Cardiac muscle cell (in vitro differentiated cells and primary cell): Measurements from ENCODE around the gene RPS19BP1. TPM values are rescaled to one million over a fixed set of nuclear protein-coding genes. Genes with fewer than 3 reads are reported as not detected.

Experiments used
- DNase-seq, 2 donors: peaks; one replicate each; pipeline versions ENCODE4 v3.0.0 to v3.0.0-alpha.2; 2010 to 2017; ENCODE audit warnings: low read depth in 1 of 2, low spot score in 1 of 2
- H3K27ac ChIP-seq: fragments of 200-600 bp; sonication (generic); 2 replicates; pipeline ENCODE4 v1.5.1; 2016
- H3K27me3 ChIP-seq: fragments of 200-600 bp; sonication (generic); 2 replicates; pipeline ENCODE4 v1.6.0; 2016; ENCODE audit warnings: control low read depth
- H3K36me3 ChIP-seq: fragments of 200-600 bp; sonication (generic); 2 replicates; pipeline ENCODE4 v1.5.1; 2016; ENCODE audit warnings: control low read depth
- H3K4me1 ChIP-seq: fragments of 200-600 bp; sonication (generic); 2 replicates; pipeline ENCODE4 v1.8.1; 2017; ENCODE audit warnings: low read depth, mild to moderate bottlenecking, mixed run types
- H3K4me3 ChIP-seq: fragments of 200-600 bp; sonication (generic); 2 replicates; pipeline ENCODE4 v1.5.1; 2016; ENCODE audit warnings: mild to moderate bottlenecking
- H3K9me3 ChIP-seq: fragments of 200-600 bp; sonication (generic); 2 replicates; pipeline ENCODE4 v1.5.1; 2017; ENCODE audit warnings: low read depth, mild to moderate bottlenecking, control low read depth
- CTCF ChIP-seq: IDR thresholded peaks from 2 replicates; pipeline ENCODE4 v1.5.1; 2012; ENCODE audit warnings: low read depth, mild to moderate bottlenecking, low read length
- polyA plus RNA-seq: library from polyadenylated mRNA; unstranded; fragments of >200 nt; fragmentation: Nextera tagmentation; extraction: Ambion mirVana; gene quantifications from 2 replicates; pipeline ENCODE4 v1.2.1, GENCODE V29; 2016
- total RNA-seq: library from RNA; depleted of rRNA; stranded (reverse); fragments of >200 nt; gene quantifications from 2 replicates; pipeline ENCODE4 v1.2.3, GENCODE V29; 2016

Gene RPS19BP1
- total and polyA plus RNA-seq, 2 experiments from 2014 or later: 144 to 150 TPM

GRCh38 chr22:39559456-39560105 lies 27.0 kb upstream of the RPS19BP1 start:
- peaks cover 3% of the 10 kb centered on the region for H3K9me3 ChIP-seq
- peak; percentile 49 for TF ChIP-seq CTCF
- H3K36me3 ChIP-seq: no peaks in the 10 kb centered on the region
- H3K4me3 ChIP-seq: no peak overlapping the region
- peak; percentile 12 to 43 for DNase-seq
- no peak overlapping the region for H3K27ac ChIP-seq
- H3K27me3 ChIP-seq: peaks cover 41% of the 10 kb centered on the region
- peaks cover 6% of the 10 kb centered on the region for H3K4me1 ChIP-seq

- Histone ChIP-seq H3K4me3 (no peak overlapping the region), H3K27ac (no peak overlapping the region), H3K27me3 (peaks cover 41% of the 10 kb centered on the region), H3K9me3 (peaks cover 3% of the 10 kb centered on the region), H3K4me1 (peaks cover 6% of the 10 kb centered on the region), H3K36me3 (no peaks in the 10 kb centered on the region)
- TF ChIP-seq CTCF: no peak
- no peak for DNase-seq
Measured at GRCh38 chr22:39558950-39559349, 26.4 kb upstream of the RPS19BP1 start.

GRCh38 chr22:39558254-39558727 lies 25.7 kb upstream of the RPS19BP1 start:
- no peaks in the 10 kb centered on the region for H3K9me3 ChIP-seq
- H3K36me3 ChIP-seq: no peaks in the 10 kb centered on the region
- H3K4me3 ChIP-seq: peak overlapping the region; percentile 24
- peaks cover 41% of the 10 kb centered on the region for H3K27me3 ChIP-seq
- no peak for TF ChIP-seq CTCF
- H3K4me1 ChIP-seq: peaks cover 6% of the 10 kb centered on the region
- no peak overlapping the region for H3K27ac ChIP-seq
- DNase-seq: peak in 1 of 2 donors; percentile 32

GRCh38 chr22:39556970-39557841 lies 24.7 kb upstream of the RPS19BP1 start:
- Histone ChIP-seq H3K27ac (no peak overlapping the region), H3K4me3 (peak overlapping the region; percentile 24), H3K4me1 (peaks cover 6% of the 10 kb centered on the region), H3K9me3 (no peaks in the 10 kb centered on the region), H3K27me3 (peaks cover 41% of the 10 kb centered on the region), H3K36me3 (no peaks in the 10 kb centered on the region)
- TF ChIP-seq CTCF: peak; percentile 9
- DNase-seq: peak; percentile 21 to 56

- no peaks in the 10 kb centered on the region for H3K36me3 ChIP-seq
- H3K27me3 ChIP-seq: peaks cover 50% of the 10 kb centered on the region
- DNase-seq: no peak
- no peaks in the 10 kb centered on the region for H3K9me3 ChIP-seq
- peaks cover 2% of the 10 kb centered on the region for H3K4me1 ChIP-seq
- no peak overlapping the region for H3K4me3 ChIP-seq
- TF ChIP-seq CTCF: no peak
- no peak overlapping the region for H3K27ac ChIP-seq
Measured at GRCh38 chr22:39554151-39554550, 21.6 kb upstream of the RPS19BP1 start.
